Measurements from ENCODE around the gene PPFIA4. TPM values are rescaled to one million over a fixed set of nuclear protein-coding genes. Genes with fewer than 3 reads are reported as not detected.

The PPFIA4 gene
- total RNA-seq, 1 donor from 2014 or later = 2.6 TPM

- H3K27ac Mint-ChIP-seq (ENCODE audit: unreplicated experiment) = peak overlapping the region; percentile 72
- no peak for TF ChIP-seq CTCF (conservative IDR thresholded peaks at IDR 0.05)
- H3K36me3 Mint-ChIP-seq (ENCODE audit: low read depth) = no peaks in the 10 kb centered on the region
- peaks cover 5% of the 10 kb centered on the region for H3K4me1 Mint-ChIP-seq
- H3K27me3 Mint-ChIP-seq (ENCODE audit: low read depth) = peaks cover 10% of the 10 kb centered on the region
- no peaks in the 10 kb centered on the region for H3K9me3 Mint-ChIP-seq
- DNase-seq (ENCODE audit: low read depth, low spot score) = no peak
- no peak overlapping the region for H3K4me3 Mint-ChIP-seq
Observed at GRCh38 chr1:203088441-203088840, 62.1 kb downstream of the PPFIA4 start.

- Mint-ChIP-seq H3K36me3 (ENCODE audit: low read depth) (no peaks in the 10 kb centered on the region), H3K4me3 (no peak overlapping the region), H3K4me1 (peaks cover 5% of the 10 kb centered on the region), H3K9me3 (peaks cover 2% of the 10 kb centered on the region), H3K27me3 (ENCODE audit: low read depth) (peaks cover 10% of the 10 kb centered on the region), H3K27ac (ENCODE audit: unreplicated experiment) (no peak overlapping the region)
- no peak for DNase-seq (ENCODE audit: low read depth, low spot score)
- no peak for TF ChIP-seq CTCF (conservative IDR thresholded peaks at IDR 0.05)
Observed at GRCh38 chr1:203089001-203089650, 62.8 kb downstream of the PPFIA4 start.

- no peak for DNase-seq (ENCODE audit: low read depth, low spot score)
- Mint-ChIP-seq H3K4me1 (peaks cover 5% of the 10 kb centered on the region), H3K9me3 (peaks cover 6% of the 10 kb centered on the region), H3K4me3 (no peak overlapping the region), H3K27me3 (ENCODE audit: low read depth) (peaks cover 10% of the 10 kb centered on the region), H3K36me3 (ENCODE audit: low read depth) (peaks cover 3% of the 10 kb centered on the region), H3K27ac (ENCODE audit: unreplicated experiment) (no peak overlapping the region)
- TF ChIP-seq CTCF (conservative IDR thresholded peaks at IDR 0.05) = no peak
Observed at GRCh38 chr1:203089651-203090045, 63.4 kb downstream of the PPFIA4 start.

GRCh38 chr1:203090421-203091198, 64.3 kb downstream of the PPFIA4 start:
- no peak for DNase-seq (ENCODE audit: low read depth, low spot score)
- peaks cover 5% of the 10 kb centered on the region for H3K4me1 Mint-ChIP-seq
- no peak overlapping the region for H3K4me3 Mint-ChIP-seq
- peak overlapping the region; percentile 89 for H3K27ac Mint-ChIP-seq (ENCODE audit: unreplicated experiment)
- peaks cover 4% of the 10 kb centered on the region for H3K36me3 Mint-ChIP-seq (ENCODE audit: low read depth)
- peaks cover 10% of the 10 kb centered on the region for H3K27me3 Mint-ChIP-seq (ENCODE audit: low read depth)
- peaks cover 15% of the 10 kb centered on the region for H3K9me3 Mint-ChIP-seq
- TF ChIP-seq CTCF (conservative IDR thresholded peaks at IDR 0.05) = no peak

GRCh38 chr1:203091199-203091477, 64.8 kb downstream of the PPFIA4 start:
- Mint-ChIP-seq H3K4me1 (peaks cover 5% of the 10 kb centered on the region), H3K9me3 (peaks cover 18% of the 10 kb centered on the region), H3K36me3 (ENCODE audit: low read depth) (peaks cover 4% of the 10 kb centered on the region), H3K27me3 (ENCODE audit: low read depth) (peaks cover 16% of the 10 kb centered on the region), H3K27ac (ENCODE audit: unreplicated experiment) (no peak overlapping the region), H3K4me3 (no peak overlapping the region)
- TF ChIP-seq CTCF (conservative IDR thresholded peaks at IDR 0.05) = no peak
- DNase-seq (ENCODE audit: low read depth, low spot score) = no peak

All from neural crest cell (in vitro differentiated cells).